Measurements from ENCODE around the gene CCR9.

DNA sequence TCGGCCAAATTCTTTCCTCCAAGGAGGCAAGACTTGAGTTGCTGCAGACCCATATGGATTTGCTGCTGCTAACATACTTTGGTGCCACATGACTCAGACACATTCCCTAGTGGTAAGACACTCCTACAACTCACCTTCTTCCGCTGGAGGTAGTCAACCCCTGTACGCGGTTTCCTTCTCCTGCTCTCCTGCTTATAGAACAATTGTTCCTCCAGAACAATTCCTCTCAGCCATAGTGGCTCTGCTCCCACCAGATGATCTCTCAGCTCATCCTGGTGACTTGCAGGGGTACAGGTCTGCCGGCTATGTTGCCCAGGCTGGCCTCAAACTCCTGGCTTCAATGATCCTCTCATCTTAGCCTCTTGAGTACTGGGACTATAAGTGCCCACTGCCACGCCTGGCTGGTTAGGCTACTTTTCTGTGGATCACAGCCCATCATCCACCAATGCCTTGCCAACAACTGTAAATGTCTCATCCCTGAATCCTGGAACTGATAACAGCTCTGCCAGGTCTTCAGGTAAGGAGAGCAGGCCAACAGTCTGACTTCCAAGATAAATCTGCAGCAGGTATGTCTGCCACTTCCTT is 54.5 kb downstream of the CCR9 start:
- TF ChIP-seq POLR2A (IDR thresholded peaks at IDR 0.05), result no peak
- TF ChIP-seq, protein P1, sequence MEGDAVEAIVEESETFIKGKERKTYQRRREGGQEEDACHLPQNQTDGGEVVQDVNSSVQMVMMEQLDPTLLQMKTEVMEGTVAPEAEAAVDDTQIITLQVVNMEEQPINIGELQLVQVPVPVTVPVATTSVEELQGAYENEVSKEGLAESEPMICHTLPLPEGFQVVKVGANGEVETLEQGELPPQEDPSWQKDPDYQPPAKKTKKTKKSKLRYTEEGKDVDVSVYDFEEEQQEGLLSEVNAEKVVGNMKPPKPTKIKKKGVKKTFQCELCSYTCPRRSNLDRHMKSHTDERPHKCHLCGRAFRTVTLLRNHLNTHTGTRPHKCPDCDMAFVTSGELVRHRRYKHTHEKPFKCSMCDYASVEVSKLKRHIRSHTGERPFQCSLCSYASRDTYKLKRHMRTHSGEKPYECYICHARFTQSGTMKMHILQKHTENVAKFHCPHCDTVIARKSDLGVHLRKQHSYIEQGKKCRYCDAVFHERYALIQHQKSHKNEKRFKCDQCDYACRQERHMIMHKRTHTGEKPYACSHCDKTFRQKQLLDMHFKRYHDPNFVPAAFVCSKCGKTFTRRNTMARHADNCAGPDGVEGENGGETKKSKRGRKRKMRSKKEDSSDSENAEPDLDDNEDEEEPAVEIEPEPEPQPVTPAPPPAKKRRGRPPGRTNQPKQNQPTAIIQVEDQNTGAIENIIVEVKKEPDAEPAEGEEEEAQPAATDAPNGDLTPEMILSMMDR (IDR thresholded peaks at IDR 0.05), result no peak
- no peak for TF ChIP-seq POLR2AphosphoS5 (IDR thresholded peaks at IDR 0.05)
- TF ChIP-seq EP300 (IDR thresholded peaks at IDR 0.05), result no peak
